ENCODE measurements around the gene VPS39.

Gene VPS39

DNA sequence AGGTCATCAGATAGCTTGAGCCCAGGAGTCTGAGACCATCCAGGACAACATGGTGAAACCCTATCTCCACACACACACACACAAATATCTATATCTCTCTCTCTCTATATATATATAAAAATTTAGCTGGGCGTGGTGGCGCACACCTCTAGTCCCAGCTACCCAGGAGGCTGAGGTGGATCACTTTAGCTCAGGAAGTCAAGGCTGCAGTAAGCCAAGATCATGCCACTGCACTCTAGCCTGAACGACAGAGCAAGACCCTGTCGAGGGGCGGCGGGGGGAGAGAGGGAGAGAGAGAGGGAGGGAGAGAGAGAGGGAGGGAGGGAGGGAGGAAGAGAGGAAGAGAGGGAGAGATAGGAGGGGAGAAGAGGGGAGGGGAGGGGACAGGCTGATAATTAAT lies 79.6 kb downstream of the VPS39 start:
- no peak for DNase-seq (ENCODE audit: low spot score)

DNA sequence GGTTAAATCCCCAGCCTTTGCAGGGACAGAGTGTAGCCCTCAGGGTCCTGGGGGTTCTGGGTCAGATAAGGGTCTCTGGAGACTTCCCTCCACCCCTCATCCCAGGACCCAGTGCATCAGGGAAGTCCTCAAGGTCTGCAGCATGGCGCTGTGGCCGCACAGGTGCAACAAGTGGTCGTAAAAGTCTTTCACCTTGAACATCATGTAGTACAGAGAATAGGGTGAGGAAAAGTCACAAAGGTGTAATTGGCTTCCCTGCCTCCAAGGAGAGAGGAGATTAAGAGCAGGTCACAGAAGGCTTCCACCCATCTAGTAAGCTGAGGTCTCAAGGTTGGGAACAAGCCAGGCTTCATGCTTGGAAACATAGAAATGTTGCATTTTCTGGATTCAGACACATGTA lies 84.6 kb downstream of the VPS39 start:
- DNase-seq (ENCODE audit: low spot score): no peak

- no peak for DNase-seq (ENCODE audit: low spot score)
Observed at GRCh38 chr15:42121682-42122081, 86.4 kb downstream of the VPS39 start.

DNA sequence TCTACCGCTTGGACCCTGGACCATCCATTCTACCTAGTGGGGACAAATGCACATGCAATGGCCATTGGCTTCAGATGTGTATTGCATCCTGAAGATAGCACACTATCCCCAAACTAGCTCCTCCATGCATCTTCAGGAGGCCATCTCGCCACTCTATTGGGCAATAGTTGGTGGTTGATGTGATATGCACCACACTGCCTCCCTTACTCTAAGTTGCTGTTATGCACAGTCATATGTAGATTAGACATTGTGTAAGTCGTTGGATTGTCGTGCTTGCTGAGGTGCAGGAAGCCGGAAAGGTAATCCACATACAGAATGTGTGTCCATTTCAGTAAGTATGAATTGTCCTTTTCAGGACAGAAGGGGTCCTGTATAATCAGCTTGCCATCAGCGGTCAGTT lies 87.1 kb downstream of the VPS39 start:
- no peak for DNase-seq (ENCODE audit: low spot score)

GRCh38 chr15:42120285-42120684 lies 87.8 kb downstream of the VPS39 start:
- no peak for DNase-seq (ENCODE audit: low spot score)

DNA sequence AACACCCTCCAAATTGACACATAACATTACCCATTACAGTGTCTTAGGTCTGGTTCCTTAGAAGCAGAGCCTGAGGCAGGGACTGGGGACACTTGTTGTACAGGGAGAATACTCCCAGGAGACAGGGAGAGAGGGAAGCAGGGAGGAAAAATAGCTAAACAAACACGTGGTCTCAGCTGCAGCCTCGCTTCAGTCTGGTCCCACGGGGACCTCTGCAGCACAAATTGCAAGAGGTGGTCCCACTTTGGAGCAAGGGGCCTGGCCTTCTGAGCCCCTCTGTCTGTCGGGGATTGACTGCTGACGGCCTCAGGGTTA lies 88.7 kb downstream of the VPS39 start:
- no peak for DNase-seq (ENCODE audit: low spot score)

GRCh38 chr15:42118650-42119445 lies 89.3 kb downstream of the VPS39 start:
- no peak for DNase-seq (ENCODE audit: low spot score)

DNA sequence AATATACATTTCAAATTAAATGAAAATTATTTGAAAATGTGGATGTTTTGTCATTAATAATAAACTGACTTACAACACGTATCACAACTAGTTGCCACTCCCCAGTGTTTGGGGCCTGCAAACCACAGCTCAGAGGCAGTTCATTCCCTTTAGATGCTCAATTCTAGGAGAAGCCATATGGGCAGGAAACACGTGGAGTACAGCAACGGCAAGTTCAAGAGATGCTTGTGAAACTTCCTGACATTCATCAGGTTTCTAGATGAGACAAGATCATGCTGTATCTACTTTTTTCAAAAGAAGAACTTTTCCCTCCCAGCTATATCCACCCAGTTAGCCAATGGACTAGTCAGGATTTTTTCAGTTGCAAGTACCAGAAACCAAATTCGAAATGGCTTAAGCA lies 96.2 kb downstream of the VPS39 start:
- no peak for DNase-seq (ENCODE audit: low spot score)

GRCh38 chr15:42110367-42110766 lies 97.7 kb downstream of the VPS39 start:
- no peak for DNase-seq (ENCODE audit: low spot score)

DNA sequence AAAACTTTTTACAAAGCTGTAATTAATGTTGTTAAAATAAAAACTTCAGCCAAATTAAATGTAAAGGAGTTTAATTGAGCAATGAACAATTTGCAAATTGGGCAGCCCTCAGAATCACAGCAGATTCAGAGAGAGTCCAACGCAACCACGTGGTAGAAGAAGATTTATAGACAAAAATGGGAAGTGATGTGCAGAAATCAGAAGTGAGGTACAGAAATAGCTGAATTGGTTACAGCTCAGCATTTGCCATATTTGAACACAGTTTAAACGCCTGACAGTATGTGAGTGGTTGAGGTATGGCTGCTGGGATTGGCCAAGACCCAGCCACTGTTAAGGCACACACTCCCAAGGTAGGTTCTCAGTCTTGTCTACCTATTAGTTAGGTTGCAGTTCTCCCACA lies 99.3 kb downstream of the VPS39 start:
- no peak for DNase-seq (ENCODE audit: low spot score)
